T-helper 1 cell (primary cell): ENCODE measurements around the gene FGA.

Experiments
- DNase-seq, 5 donors: peaks; one replicate each; pipeline ENCODE4 v3.0.0-alpha.2; 2012 to 2020
- total RNA-seq, 4 donors: gene quantifications; one replicate each; lab custom pipeline; 2026; lab: John Stamatoyannopoulos, UW

Gene FGA
- total RNA-seq, result 0 reads per million in 4 donors

DNA sequence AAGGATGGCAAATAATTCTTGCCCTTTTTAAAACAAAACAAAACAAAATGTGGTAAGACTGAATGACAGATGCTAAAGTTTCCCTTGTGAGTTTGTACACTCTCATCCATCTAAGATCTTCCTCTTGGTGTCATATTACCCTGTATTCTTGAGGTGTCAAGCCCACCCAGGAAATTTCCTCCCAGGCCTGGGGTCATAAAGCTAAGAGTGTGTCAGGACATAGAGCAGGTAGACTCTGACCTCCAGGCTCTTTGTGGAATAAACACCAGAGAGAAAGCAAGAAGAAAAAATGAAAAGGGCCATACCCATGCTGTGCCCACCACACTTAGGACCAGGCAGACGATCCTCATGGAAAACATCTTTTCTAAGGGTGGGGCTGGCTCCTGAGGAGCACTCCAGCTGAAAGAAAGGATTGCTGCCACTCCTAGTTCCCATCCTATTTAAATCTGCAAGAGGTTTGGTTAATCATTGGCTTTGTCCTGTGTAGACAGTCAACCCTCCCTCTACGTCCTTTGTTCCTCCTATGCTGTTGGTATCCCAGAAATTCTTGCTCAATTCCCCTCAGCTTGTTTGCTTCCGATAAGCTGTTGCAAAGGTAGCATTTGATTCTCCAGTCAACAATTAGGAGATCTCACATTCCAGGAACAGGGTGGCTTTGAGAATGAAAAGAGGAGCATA lies at the start of gene FGA:
FGA (minus strand) TSS at position 414 of the 678 bp plus-strand sequence; CDS start at position 359, 55 bp downstream.
- no peak for DNase-seq

GRCh38 chr4:154634058-154634457 lies 43.5 kb upstream of the FGA start:
- no peak for DNase-seq

DNA sequence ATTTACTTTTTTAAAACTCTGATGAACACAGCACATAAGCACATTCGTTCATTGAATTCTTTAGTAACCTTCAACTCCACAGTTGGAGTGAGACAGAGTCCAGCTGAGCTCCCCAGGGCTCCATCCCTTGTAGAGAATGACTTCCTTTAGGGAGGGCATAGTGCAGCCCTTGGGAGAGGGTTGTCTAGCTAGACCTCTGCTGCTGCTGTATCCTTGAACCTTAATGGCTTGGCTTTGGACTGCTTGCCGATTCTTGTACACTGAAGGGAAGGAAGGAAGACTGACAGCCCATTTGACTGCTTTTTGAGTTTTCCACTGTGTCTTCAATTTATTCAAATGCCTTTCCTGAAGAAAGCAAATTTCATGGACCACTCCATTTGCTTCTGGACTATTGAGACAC lies 41.3 kb upstream of the FGA start:
- no peak for DNase-seq

DNA sequence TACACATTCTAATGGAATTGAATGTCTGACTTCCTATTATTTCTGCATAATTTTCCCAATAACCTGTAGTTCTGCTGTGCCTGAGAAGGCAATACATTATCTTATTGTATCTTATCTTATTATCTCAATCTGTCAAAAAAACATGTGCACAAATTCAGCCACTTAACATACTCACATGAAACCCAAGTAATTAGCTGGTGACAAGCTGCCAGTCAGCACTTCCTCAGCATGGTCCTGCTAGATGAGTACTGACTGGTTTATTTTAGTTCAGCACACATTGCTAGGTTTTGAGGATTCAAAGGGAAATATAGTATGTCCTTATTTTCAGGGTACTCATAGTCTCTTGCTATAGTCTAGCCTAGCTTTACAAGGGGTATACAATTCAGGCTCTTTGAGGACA lies 39.8 kb upstream of the FGA start:
- no peak for DNase-seq

DNA sequence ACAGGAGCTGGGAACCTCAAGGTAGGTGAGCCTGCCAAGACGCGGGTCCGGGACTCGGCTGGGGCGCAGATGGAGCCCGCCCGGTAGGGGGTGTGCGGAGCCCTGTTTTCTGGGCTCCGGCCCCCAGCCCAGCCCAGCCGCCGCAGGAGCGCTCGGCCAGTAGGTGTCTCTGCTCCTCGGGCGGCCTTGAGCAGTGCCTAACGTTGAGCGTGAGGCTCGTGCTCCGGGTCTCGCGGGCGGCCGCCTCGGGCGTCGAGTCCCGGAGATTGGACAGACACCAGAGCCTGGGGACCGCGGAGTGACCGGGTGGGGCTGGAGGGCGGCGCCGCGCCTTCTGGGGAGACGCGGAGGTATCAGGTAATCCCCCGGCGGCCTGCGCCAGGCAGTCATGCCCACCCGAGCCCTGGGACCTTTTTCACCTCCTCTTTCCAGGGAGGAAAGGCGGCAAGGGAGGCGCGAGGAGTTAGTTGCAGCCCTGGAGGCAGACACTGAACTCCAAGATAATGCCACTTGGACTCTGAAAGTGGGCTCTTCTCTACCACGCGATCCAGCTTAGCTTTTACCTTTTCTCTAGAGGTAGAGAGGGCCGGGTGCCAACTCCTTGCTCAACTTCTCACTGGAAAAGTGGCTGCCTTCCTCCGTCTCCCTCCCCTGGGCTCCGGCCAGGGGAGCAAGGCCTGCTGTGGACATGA lies 36.4 kb upstream of the FGA start:
- DNase-seq, result peak in 3 of 5 donors; percentile 5 to 52 (median 12)

DNA sequence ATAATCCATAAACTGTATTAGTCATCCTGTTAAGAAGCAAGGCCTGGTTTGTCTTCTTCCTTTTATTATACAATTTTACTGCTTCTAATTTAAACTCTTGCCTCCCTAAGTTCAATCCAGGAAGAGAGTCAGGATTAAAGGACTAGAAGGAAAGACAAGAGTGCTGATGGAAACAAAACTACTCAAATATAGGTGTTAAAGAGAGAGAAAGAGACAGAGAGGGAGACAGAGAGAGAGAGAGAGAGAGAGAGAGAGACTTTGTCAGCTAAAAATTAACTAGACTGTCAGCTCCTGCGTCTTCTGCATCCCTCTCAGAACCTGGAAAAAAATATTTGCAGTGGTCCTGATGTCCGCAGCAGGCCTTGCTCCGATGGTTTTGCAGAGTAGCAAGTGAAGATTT lies 35.4 kb upstream of the FGA start:
- DNase-seq, result no peak

- no peak for DNase-seq
Observed at GRCh38 chr4:154623995-154624394, 33.5 kb upstream of the FGA start.

DNA sequence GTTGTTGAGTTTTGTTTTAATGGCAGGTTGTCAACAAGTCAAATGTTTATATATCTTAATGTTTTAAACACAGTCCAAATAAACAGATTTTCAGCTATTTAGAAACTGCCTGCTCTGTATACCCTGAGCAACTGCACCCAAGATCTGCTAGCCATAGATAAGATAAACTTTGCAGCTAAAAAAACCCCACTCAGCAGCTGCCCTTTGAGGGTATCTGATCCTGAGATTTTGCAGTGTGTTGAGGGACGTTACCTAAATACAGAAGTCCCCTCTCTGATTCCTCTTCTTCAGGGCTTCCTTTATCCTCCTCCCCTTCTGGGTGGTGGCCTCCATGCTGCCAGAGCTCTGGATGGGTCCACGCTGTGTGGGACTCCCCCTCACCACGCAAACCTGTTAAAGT lies 32.9 kb upstream of the FGA start:
- DNase-seq, result no peak

DNA sequence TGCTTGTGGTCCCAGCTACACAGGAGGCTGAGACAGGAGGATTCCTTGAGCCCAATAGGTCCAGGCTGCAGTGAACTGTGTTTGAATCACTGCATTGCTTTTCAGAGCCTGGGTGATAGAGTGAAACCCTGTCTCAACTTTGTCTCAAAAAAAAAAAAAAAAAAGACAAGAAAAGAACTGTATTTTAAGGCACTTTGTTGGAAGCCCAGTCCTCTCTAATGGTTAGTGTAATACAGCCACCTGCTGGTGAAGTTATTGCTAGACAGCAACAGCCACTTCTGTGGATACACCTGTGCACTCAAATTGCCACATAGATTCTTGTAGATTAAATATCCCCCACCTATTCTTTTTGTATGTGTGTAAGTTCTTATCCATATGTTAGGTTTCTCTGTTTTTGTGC lies 32.1 kb upstream of the FGA start:
- peak in 1 of 5 donors; percentile 24 for DNase-seq

GRCh38 chr4:154620111-154620510 lies 29.6 kb upstream of the FGA start:
- DNase-seq, result no peak

- DNase-seq, result peak in 3 of 5 donors; percentile 15 to 44 (median 31)
Observed at GRCh38 chr4:154618708-154619315, 28.3 kb upstream of the FGA start.

DNA sequence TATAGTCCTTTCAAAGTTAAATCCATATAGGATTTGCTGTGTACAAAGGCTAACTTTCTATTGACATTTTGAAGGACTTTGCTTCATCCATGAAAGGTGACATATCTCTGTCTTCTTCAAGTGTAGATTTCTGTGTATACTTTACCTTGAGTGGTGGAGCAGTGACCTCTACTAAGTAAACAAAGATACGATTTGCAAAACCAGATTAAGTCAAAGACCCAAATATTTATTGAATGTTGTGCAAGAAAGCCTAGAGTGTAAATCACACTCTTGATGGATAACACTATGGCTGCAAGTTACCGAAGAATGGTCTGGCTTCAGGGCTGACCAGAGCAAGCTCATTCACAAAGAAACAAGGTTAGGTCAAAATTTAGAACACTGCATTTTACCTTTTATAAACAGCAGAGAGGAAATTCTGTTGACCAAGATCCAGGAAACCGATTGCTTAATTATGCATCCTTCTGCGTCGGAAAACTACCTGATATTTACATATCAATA lies 27.3 kb upstream of the FGA start:
- DNase-seq, result no peak

DNA sequence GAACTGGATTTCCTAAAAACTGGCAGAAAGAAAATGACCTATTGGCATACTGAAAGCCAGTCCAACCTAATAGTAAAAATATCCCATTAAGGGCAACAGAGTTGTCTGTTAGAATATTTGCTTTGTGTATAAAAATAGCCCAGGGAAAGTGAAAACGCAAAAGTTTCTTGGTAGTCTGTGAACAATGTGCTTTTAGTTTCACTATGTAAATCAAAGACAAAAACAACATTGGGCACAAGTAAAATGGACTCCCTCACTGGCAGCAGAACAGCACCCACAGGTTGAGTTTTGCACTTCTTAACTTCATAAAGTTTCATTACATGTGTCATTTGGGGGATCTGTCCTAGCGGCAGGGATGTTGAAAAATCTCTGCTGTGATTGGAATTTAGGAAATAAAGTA lies 26.2 kb upstream of the FGA start:
- DNase-seq, result peak in 1 of 5 donors; percentile 13

DNA sequence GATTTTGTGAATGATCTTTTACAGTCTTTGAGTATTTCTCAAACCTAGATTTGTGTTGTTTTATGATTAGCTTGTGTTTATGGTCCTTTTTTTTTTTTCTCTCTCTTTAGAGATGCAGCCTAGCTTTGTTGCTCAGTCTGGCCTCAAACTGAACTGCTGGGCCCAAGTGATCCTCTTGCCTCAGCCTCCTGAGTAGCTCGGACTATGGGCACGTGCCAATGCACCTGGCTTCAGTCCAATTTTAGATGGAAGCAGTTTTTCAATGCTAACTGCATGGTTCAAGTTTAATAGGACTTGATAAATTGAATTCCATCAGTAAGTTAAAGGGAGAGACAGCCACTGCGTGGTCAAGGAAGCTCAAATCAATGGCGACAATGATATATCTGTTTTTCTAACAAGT lies 25.7 kb upstream of the FGA start:
- no peak for DNase-seq

DNA sequence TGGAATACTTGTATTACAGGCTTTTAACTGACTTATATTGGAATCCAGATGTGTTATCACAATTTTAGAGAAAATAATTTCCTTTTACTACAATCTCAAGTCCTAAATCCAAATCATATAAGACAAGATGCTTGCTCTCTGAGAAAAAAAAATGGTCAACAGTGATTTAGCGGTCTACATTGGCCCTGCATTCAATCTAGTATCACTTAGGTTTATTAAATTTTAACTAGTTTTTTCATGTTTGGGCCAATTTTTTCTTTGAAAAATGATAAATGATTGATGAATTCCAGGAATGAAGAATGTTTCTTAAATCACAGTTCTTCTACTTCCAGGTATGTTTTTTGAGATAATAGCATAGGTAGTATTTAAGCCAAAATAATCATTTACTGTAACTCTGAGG lies 24.7 kb upstream of the FGA start:
- no peak for DNase-seq

DNA sequence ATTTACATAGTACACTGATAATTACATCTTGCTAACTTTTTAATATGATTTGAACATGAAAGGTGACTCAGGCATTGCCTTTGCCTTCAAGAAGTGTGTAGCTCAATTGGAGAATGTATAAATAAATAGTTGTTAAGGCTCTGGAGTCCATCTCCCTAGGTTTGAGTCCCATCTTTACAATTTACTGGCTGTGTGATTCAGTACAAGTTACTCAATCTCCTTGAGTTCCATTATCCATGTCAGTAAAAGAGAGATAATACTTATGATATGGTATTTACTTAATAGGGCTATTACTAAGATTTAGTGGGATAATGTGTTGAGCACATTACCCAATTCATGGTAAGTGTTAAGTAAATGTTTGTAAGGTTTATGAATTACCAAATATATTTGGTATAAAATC lies 23.8 kb upstream of the FGA start:
- DNase-seq, result no peak

GRCh38 chr4:154612472-154613414 lies 22.2 kb upstream of the FGA start, which contains the start of gene FGG:
FGG (minus strand) TSS chr4:154612656; CDS start chr4:154612609, 47 bp downstream.
- DNase-seq, result no peak

DNA sequence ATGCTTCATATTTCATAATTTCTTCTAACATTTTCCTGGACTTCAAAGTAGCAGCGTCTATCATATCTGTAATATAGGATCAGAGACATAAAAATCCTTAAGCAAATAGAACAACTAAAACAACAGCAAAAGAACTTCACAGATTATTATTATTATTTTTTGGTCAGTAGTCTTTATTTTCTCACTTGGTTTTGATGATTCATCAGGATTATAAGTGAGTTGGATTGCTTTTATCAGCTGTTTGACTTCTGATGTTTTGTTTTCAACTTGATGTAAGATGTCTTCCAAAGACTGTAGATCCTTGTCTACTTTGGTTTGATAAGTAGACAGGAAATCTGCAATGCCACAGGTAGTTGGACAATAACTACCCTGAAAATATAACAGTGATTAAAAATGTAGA lies 21.3 kb upstream of the FGA start:
- DNase-seq, result no peak

- DNase-seq, result no peak
Observed at GRCh38 chr4:154610582-154610981, 20.0 kb upstream of the FGA start.

DNA sequence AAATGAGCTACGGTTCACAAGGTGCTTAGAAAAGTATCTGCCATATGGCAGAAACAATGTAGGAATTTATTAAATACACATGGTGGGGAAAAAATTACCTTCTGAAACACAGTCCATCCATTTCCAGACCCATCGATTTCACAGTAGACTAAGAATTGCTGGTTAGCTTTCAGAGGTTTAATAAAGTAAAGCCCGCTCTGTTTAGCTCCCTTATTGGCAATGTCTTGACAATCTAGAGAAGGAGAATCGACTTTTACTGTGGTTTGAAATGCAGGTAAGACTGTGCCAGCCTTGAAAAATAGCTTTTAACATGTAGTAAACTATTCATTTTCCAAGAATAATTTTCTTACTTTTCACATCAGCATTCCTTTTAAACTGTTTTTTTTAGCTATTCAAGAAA lies 19.0 kb upstream of the FGA start:
- DNase-seq, result no peak

DNA sequence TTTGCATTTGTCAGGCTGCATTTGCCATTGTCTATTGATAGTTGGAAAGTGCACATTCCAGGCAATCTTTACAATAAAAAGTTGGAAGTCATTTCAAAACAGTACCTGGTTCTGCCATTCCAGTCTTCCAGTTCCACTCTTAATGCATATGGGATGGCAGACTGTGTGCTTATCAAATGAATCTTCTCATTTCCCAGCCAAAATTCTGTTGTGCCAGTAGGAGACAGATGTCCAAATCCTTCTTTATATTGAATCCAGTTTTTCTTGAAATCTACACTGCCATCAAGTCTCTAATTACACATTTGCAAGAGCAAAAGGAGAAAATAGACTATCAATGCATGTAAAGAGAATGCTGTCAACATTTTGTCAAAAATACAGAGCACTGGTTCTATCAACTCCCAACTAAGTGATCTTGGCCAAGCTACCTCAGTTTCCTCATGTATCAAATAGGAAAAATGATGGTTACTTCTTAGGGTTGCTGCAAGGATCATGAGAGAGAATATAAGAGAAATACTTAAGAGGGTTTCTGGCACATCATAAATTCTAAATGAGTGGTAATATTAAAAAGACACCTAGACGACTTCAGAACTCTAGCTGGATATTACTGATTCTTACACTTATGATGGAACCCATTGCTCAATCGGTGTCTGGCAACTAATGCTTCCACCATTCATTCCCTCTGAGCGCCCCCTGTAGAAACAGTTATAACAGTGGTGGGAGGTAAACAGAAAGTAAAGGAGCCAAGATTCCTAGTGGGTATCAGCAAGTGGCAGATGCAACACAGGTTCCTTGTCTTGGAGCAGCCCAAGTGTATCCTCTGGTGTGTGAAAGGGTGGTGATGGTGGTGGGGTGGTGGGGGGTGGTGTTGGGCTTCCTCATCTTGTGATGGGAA lies 18.1 kb upstream of the FGA start:
- no peak for DNase-seq
